Measurements from ENCODE around the gene FAM124B.

Gene FAM124B

DNA sequence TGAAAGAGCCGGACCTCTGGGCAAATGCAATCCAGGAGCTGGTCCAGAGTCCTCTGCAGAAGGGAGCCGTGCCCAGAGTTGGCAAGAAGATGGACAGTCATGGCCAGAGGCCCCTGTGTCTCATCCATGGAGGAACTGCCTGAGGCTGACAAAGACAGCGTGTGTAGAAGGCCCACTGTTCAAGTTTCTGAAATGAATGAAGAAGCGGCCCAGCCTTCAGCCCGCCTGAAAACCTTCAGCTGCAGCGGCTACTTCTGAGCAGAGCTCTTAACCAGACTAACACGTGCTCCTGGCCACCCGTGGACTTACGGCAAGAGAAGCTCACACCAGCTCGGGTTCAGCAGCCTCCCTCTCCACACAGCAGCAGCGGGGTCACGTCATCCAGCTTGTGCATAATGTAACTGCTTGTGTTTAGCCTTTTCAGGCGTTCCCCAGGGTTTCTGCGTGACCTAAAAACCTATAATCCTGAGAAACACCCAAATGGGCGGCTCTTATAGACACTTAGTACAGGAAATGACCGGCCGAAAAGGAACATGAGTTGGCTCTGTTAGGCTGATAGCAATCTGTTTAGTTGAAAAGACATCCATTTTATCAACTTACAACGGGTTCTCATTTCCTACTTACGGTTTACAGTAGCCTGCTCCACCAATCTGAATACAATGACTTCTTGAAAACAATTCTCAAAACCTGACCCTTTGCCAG, at the start of gene FAM124B:
Gene FAM124B, minus strand, starts transcription at position 467 of the 702 bp plus-strand sequence. Its CDS starts 339 bp downstream, at position 128.
- no peak within 1 kb of the TSS for H3K4me3 ChIP-seq (ENCODE audit: low read depth, low read length)
- TF ChIP-seq CTCF (IDR thresholded peaks at IDR 0.05; ENCODE audit: low read depth, low read length, missing control alignments), result no peak
- no peak for DNase-seq (ENCODE audit: low read depth)
- in situ Hi-C loops (cut with HindIII; ENCODE audit: low sequenced_read_pairs), result no loop called here

- H3K4me3 ChIP-seq (ENCODE audit: low read depth, low read length), result no peak overlapping the region
- peak; percentile 77 for TF ChIP-seq CTCF (IDR thresholded peaks at IDR 0.05; ENCODE audit: low read depth, low read length, missing control alignments)
- in situ Hi-C loops (cut with HindIII; ENCODE audit: low sequenced_read_pairs), result no loop called here
- no peak for DNase-seq (ENCODE audit: low read depth)
These were observed 47.6 kb upstream of the FAM124B start for GRCh38 chr2:224449212-224450147.

DNA sequence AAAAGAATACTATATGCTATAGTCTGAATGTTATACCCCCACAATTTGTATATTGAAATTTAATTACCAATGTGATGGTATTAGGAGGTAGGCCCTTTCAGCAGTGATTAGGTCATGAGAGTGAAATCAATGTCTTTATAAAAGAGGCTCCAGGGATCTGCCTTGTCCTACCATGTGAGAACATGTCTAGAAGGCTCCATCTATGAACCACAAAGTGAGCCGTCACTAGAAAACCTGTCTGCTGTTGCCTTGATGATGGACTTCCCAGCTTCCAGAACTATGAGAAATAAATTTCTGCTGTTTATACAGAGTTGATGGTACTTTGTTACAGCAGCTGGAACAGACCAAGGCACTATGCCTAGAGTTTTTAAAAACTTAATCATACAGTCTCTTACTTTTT, 46.3 kb upstream of the FAM124B start:
- in situ Hi-C loops (cut with HindIII; ENCODE audit: low sequenced_read_pairs), result no loop called here
- no peak for DNase-seq (ENCODE audit: low read depth)
- no peak overlapping the region for H3K4me3 ChIP-seq (ENCODE audit: low read depth, low read length)
- no peak for TF ChIP-seq CTCF (IDR thresholded peaks at IDR 0.05; ENCODE audit: low read depth, low read length, missing control alignments)

DNA sequence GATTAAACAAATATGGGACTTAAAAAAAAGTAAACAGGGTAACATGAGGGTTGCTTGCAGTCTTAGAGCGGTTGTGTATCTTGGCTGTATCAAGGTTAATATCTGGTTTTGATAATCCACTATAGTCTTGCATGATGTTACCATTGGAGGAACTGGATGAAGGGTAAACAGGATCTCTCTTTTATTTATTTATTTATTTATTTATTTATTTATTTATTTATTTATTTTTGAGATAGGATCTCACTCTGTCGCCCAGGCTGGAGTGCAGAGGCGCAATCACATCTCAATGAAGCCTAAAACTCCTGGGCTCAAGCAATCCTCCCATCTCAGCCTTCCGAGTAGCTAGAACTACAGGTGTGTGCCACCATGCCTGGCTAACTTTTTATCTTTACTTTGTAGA, 42.9 kb upstream of the FAM124B start:
- DNase-seq (ENCODE audit: low read depth), result no peak
- in situ Hi-C loops (cut with HindIII; ENCODE audit: low sequenced_read_pairs), result no loop called here
- H3K4me3 ChIP-seq (ENCODE audit: low read depth, low read length), result no peak overlapping the region
- no peak for TF ChIP-seq CTCF (IDR thresholded peaks at IDR 0.05; ENCODE audit: low read depth, low read length, missing control alignments)

DNA sequence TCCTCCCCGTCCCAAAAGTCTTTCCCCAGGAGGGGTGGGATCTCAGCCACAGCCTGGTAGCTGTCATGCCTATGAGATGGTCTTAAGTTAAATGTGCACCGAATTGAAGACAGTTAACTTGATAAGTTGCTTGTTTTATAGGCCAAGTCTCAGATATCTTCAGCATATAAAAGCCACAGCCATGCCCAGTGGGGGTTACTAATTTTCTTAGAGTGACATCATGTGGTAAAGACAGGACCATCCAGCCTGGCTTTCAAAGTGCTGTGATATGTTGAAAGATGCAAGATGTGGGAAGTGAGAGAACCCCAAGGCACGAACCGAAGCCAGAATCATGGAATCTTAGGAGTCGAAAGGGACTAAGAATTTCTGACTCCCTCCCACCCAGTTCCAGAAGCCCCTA, 42.1 kb upstream of the FAM124B start:
- no peak overlapping the region for H3K4me3 ChIP-seq (ENCODE audit: low read depth, low read length)
- DNase-seq (ENCODE audit: low read depth), result no peak
- no peak for TF ChIP-seq CTCF (IDR thresholded peaks at IDR 0.05; ENCODE audit: low read depth, low read length, missing control alignments)
- in situ Hi-C loops (cut with HindIII; ENCODE audit: low sequenced_read_pairs), result no loop called here

GRCh38 chr2:224442071-224442967, 40.4 kb upstream of the FAM124B start:
- DNase-seq (ENCODE audit: low read depth), result no peak
- H3K4me3 ChIP-seq (ENCODE audit: low read depth, low read length), result peak overlapping the region; percentile 52
- in situ Hi-C loops (cut with HindIII; ENCODE audit: low sequenced_read_pairs), result no loop called here
- TF ChIP-seq CTCF (IDR thresholded peaks at IDR 0.05; ENCODE audit: low read depth, low read length, missing control alignments), result no peak

Measured in astrocyte of the cerebellum (primary cell).